GM18517 (cell line): ENCODE measurements around the gene SYNJ2.

Experiments used
- ATAC-seq: cut with Tn5 transposase; IDR thresholded peaks from one replicate; pipeline ENCODE4 v1.9.1; 2021; ENCODE audit warnings: mild to moderate bottlenecking, moderate library complexity; ENCODE audit not compliant: unreplicated experiment

Gene SYNJ2

GRCh38 chr6:158118886-158119285 lies 137.2 kb downstream of the SYNJ2 start:
- ATAC-seq: no peak

- no peak for ATAC-seq
Observed at GRCh38 chr6:158121335-158121734, 139.7 kb downstream of the SYNJ2 start.

GRCh38 chr6:158122048-158122447 lies 140.4 kb downstream of the SYNJ2 start:
- no peak for ATAC-seq

GRCh38 chr6:158124288-158124687 lies 142.6 kb downstream of the SYNJ2 start:
- no peak for ATAC-seq

- no peak for ATAC-seq
Observed at GRCh38 chr6:158125271-158125670, 143.6 kb downstream of the SYNJ2 start.

GRCh38 chr6:158131926-158132325 lies 150.3 kb downstream of the SYNJ2 start:
- no peak for ATAC-seq

GRCh38 chr6:158142789-158143188 lies 161.1 kb downstream of the SYNJ2 start:
- ATAC-seq: no peak

- no peak for ATAC-seq
Observed at GRCh38 chr6:158143700-158144099, 162.0 kb downstream of the SYNJ2 start.
